Skeletal muscle tissue (tissue), 4 donors: ENCODE results near the gene ZBTB16. TPM values are rescaled to one million over a fixed set of nuclear protein-coding genes. Genes with fewer than 3 reads are reported as not detected.

Experiments
- H3K27ac ChIP-seq: one replicate; pipeline ENCODE4 v1.7.0; 2013; ENCODE audit warnings: mild to moderate bottlenecking, low read depth, low read length, inconsistent platforms
- H3K27me3 ChIP-seq, 3 donors: one replicate each; pipeline ENCODE4 v1.7.0; 2013; ENCODE audit warnings: low read length in 3 of 3; ENCODE audit not compliant: control insufficient read depth in 3 of 3, insufficient read depth in 3 of 3
- H3K36me3 ChIP-seq, 3 donors: one replicate each; pipeline ENCODE4 v1.7.0; 2013; ENCODE audit warnings: low read length in 3 of 3; ENCODE audit not compliant: control insufficient read depth in 3 of 3, insufficient read depth in 3 of 3
- H3K4me1 ChIP-seq, 3 donors: one replicate each; pipeline ENCODE4 v1.7.0; 2013; ENCODE audit warnings: low read length in 3 of 3, mild to moderate bottlenecking in 3 of 3; ENCODE audit not compliant: control insufficient read depth in 3 of 3, insufficient read depth in 3 of 3
- H3K4me3 ChIP-seq, 3 donors: one replicate each; pipeline ENCODE4 v1.7.0; 2013; ENCODE audit warnings: low read length in 3 of 3
- H3K9ac ChIP-seq, 3 donors: one replicate each; pipeline ENCODE4 v1.7.0; 2013; ENCODE audit warnings: low read length in 3 of 3, mild to moderate bottlenecking in 3 of 3, moderate library complexity in 2 of 3, low read depth in 1 of 3
- H3K9me3 ChIP-seq, 3 donors: one replicate each; pipeline ENCODE4 v1.7.0; 2013; ENCODE audit warnings: low read length in 3 of 3; ENCODE audit not compliant: control insufficient read depth in 3 of 3
- total RNA-seq: library from RNA; depleted of rRNA; stranded (reverse); fragments of >200 nt; gene quantifications from one replicate; pipeline ENCODE4 v1.2.3, GENCODE V29; 2014
- donor health status: Osteomylitis.

ZBTB16 gene
- total RNA-seq, 1 donor from 2014 or later, result 6.8 TPM

DNA sequence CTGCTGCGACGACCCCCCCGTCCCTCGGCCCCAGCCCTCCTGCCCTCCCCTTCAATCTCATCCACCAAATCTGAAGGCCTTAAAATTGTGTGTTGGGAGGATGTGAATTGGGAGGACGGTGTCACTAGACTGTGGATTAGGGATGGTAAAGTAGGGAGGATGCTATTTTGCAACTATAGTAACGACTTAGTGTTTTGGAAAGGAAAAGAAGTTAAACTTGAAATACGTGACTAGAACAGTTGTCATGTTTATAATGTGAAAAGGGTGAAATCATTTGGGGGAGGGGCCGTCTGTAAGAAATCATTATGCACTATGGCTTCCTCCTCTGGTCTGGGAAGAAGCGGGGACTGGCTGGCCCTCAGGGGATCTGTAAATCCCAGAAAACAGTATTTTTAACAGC, 193.3 kb downstream of the ZBTB16 start:
- peaks cover 30 to 43% (median 39%) of the 10 kb centered on the region in 3 donors for H3K36me3 ChIP-seq

DNA sequence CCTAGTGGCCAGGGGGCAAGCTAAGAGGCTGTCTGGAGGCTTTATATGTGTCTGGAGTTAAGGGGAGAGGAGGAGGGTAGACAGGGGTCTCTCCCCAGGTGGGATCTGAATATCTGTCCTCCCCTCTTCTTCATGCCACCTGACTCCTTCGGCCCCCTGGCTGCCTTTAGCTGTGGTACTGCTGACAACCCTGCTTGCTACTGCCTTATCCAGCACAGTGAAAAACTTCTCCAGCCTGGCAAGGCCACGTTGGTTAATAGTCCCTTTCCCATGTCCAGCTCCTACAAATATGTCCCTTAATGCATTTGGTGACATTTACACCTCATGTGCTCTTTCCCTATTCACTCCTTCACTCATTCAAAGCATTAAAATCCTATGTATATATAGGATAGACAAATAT, 194.3 kb downstream of the ZBTB16 start:
- Histone ChIP-seq H3K9me3 (no peaks in the 10 kb centered on the region), H3K9ac (peak overlapping the region in 1 of 3 donors; percentile 33), H3K27me3 (no peaks in the 10 kb centered on the region), H3K4me3 (no peak overlapping the region), H3K36me3 (peaks cover 22 to 36% (median 30%) of the 10 kb centered on the region in 3 donors), H3K27ac (peak overlapping the region; percentile 68), H3K4me1 (peaks cover 31 to 72% (median 55%) of the 10 kb centered on the region in 3 donors)

More for the DNA sequence above, 193.3 kb downstream of the ZBTB16 start:
- peak overlapping the region; percentile 68 for H3K27ac ChIP-seq
- no peak overlapping the region for H3K9ac ChIP-seq
- no peaks in the 10 kb centered on the region for H3K9me3 ChIP-seq
- no peak overlapping the region for H3K4me3 ChIP-seq
- peaks cover 21 to 68% (median 49%) of the 10 kb centered on the region in 3 donors for H3K4me1 ChIP-seq
- no peaks in the 10 kb centered on the region for H3K27me3 ChIP-seq

DNA sequence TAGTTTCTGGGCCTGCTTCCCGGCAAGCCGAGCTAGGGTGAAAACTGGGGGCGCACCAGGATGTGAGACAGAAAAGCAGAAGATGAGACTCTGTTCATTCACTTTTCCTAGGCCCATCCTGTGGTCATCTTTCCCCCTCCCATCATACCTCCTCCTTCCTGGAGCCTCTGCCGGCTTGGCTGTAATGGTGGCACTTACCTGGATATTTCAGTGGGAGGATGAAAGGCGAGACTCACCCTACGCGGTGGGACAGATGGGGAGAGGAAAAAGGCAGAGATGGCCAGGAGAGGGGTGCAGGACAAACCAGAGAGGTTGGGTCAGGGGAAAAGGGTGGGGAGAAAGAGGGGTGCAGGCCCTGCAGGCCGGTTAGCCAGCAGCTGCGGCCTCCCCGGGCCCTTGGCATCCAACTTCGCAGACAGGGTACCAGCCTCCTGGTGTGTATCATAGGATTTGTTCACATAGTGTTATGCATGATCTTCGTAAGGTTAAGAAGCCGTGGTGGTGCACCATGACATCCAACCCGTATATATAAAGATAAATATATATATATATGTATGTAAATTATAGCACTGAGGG, 195.1 kb downstream of the ZBTB16 start:
- Histone ChIP-seq H3K27me3 (no peaks in the 10 kb centered on the region), H3K4me1 (peaks cover 37 to 80% (median 64%) of the 10 kb centered on the region in 3 donors), H3K9me3 (no peaks in the 10 kb centered on the region), H3K9ac (peak overlapping the region in 1 of 3 donors; percentile 50), H3K4me3 (no peak overlapping the region), H3K27ac (no peak overlapping the region), H3K36me3 (peaks cover 22 to 36% (median 29%) of the 10 kb centered on the region in 3 donors)

DNA sequence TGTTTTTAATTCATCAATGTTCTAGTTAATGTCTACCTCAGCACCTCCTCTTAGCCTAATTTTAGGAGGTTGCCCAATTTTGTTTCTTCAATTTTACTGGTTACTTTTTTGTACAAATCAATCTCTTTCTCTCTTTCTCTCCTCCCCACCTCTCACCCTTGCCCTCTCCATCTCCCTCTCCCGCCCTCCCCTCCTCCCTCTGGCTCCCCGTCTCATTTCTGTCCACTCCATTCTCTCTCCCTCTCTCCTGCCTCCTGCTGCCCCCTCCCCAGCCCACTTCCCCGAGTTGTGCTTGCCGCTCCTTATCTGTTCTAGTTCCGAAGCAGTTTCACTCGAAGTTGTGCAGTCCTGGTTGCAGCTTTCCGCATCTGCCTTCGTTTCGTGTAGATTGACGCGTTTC, 195.8 kb downstream of the ZBTB16 start:
- H3K4me1 ChIP-seq, result peaks cover 40 to 81% (median 70%) of the 10 kb centered on the region in 3 donors
- no peak overlapping the region for H3K27ac ChIP-seq
- no peak overlapping the region for H3K4me3 ChIP-seq
- peaks cover 18 to 30% (median 26%) of the 10 kb centered on the region in 3 donors for H3K36me3 ChIP-seq
- no peaks in the 10 kb centered on the region for H3K27me3 ChIP-seq
- H3K9me3 ChIP-seq, result no peaks in the 10 kb centered on the region
- no peak overlapping the region for H3K9ac ChIP-seq

DNA sequence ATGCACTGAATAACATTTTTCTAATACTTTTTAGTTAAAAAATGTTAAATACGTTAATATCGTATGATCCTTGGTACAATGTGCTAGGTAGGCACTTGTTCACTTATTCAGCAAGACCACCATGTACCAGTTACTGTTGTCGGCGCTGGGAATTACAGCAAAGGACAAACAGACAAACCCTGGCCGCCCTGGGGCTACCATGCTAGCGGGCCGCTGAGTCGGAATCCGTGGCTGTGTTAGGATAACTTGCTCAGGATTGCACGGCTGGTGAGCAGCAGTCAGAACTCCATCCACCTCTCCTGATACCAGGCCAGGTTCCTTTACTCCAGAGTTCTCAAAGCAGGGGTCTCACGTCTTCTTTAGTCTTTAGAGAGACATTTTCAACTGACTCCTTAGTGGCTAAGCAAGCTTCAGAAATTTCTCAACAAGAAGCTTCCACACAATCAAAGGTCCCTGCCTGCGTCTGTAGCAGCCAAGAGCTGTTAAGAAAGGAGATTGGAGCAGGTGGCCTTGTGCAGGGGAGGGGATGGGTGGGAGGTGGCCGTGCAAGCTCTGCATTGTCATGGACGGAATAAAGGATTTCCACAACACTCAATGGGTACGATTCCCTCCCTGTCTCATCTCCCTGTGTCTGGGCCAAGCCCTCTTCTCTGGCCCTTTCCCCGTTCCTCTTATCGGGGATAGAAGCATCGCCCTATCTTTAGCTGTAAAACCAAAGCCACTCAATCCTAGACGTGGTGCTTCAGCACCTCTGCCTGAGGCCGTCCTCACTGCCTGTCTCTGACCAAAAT, 196.9 kb downstream of the ZBTB16 start:
- H3K4me1 ChIP-seq, result peaks cover 44 to 80% (median 71%) of the 10 kb centered on the region in 3 donors
- H3K27me3 ChIP-seq, result no peaks in the 10 kb centered on the region
- H3K9me3 ChIP-seq, result no peaks in the 10 kb centered on the region
- peak overlapping the region in 1 of 3 donors; percentile 29 for H3K4me3 ChIP-seq
- H3K27ac ChIP-seq, result peak overlapping the region; percentile 90
- H3K9ac ChIP-seq, result peak overlapping the region in 2 of 3 donors; percentile 66 to 85
- peaks cover 7 to 19% (median 16%) of the 10 kb centered on the region in 3 donors for H3K36me3 ChIP-seq

DNA sequence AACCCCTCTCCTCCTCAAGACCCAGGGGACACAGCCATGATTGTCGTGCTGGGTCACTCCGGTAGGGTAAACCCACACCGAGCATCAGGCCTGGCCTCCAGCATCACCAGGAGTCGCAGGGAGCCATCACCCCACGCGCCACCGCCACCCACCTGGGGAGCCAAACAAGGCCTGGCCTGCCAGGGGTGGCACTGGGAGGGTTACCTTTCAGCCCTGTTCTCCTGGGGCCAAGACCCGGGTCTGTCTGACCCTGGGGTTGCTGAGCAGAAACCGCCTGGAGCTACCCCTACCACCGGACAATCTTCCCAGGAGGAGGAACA, 197.4 kb downstream of the ZBTB16 start:
- H3K27ac ChIP-seq, result peak overlapping the region; percentile 90
- no peaks in the 10 kb centered on the region for H3K27me3 ChIP-seq
- H3K9ac ChIP-seq, result peak overlapping the region in 2 of 3 donors; percentile 66 to 85
- H3K9me3 ChIP-seq, result no peaks in the 10 kb centered on the region
- H3K4me3 ChIP-seq, result peak overlapping the region in 1 of 3 donors; percentile 29
- H3K36me3 ChIP-seq, result peaks cover 2 to 14% (median 11%) of the 10 kb centered on the region in 3 donors
- H3K4me1 ChIP-seq, result peaks cover 43 to 74% (median 66%) of the 10 kb centered on the region in 3 donors

DNA sequence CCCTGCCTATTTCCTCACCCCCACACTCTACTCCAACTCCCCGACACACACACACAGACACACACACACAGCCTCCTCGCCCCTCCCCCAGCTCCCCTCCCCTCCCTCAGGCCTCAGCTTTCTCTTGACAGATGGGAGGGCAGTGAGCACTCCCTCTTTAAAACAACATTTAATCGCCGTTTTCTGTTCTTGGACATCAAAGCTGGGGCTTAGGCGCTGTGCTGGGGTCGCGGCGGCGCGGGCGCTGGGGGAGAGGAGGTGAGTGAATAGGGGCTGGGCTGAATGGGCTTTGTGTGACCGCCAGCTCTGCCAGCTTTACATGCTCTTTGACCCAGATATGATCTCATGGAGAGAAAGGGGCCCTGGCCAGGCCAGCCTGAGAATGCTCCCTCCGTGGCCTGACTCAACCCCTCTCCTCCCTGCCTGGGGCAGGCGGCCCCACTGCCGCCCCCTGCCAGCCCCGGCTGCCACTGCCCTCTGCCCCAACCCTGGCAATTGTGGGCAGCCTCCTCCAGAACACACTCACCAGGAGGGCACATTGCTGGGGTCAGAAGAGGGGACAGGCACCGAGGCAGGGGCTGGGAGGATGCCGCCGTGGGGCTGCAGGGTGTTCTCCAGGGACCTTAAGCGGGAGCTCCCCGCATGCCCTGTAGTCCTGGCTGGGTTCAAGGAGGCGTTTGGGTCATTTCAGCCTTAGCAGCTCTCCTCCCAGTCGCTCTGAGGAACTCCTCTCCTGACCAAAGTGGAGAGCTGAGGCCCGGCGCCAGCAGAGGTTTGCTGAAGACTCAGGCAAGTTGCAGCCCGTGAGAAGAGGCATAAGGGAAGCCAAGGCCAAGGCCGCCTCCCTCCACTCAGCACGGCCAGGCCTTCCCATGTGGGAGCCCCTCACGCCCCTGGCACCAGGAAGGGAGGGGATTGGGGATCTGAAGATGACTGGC, 198.4 kb downstream of the ZBTB16 start:
- Histone ChIP-seq H3K36me3 (peaks cover 2 to 8% (median 6%) of the 10 kb centered on the region in 3 donors), H3K4me1 (peaks cover 38 to 70% (median 68%) of the 10 kb centered on the region in 3 donors), H3K27ac (peak overlapping the region; percentile 90), H3K27me3 (no peaks in the 10 kb centered on the region), H3K9ac (peak overlapping the region; percentile 65 to 85 (median 66)), H3K4me3 (peak overlapping the region in 2 of 3 donors; percentile 1 to 63), H3K9me3 (no peaks in the 10 kb centered on the region)

DNA sequence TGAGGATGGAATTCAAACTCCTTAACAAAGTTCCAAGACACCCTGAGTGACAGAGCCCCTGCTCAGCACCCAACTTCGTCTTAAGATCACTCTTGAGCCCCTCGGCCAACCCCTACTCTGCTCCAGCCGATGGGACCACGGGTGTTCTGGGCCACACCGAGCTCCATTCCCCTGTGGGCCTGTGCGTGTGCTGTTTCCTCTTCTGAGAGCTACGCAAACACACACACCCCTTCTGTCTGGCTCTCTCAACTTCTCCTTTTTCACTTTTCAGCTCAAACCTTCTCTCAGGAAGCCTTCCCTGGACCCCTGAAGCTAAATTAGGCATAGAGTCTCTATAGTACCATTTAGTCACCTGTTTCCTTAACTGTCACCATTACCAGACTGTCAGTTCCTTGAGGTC, 199.2 kb downstream of the ZBTB16 start:
- Histone ChIP-seq H3K9me3 (no peaks in the 10 kb centered on the region), H3K27me3 (no peaks in the 10 kb centered on the region), H3K9ac (peak overlapping the region; percentile 65 to 85 (median 66)), H3K27ac (peak overlapping the region; percentile 90), H3K36me3 (peaks cover 0 to 2% (median 1%) of the 10 kb centered on the region in 3 donors), H3K4me1 (peaks cover 38 to 63% (median 62%) of the 10 kb centered on the region in 3 donors), H3K4me3 (peak overlapping the region in 2 of 3 donors; percentile 0 to 1)

DNA sequence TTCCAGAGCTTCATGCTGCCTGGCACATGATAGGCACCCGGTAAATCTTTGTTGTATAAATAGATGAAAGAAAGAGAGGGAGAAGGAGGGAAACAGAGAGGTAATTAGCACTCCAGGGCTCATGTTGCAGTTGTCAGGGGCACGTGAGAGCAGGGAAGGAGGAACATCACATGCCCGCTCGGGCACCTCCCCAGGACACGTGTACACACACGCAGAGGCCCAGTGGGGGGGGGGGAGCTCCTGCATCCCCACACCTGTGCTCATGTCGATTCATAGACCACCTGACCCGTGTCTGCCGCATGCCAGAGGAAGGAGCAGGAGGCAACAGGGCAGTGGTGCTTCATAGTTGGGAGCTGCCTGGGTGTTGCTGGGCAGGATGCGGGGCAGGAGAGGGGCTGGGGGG, 199.6 kb downstream of the ZBTB16 start:
- H3K27ac ChIP-seq, result peak overlapping the region; percentile 90
- H3K27me3 ChIP-seq, result no peaks in the 10 kb centered on the region
- no peaks in the 10 kb centered on the region for H3K36me3 ChIP-seq
- peaks cover 38 to 61% (median 60%) of the 10 kb centered on the region in 3 donors for H3K4me1 ChIP-seq
- H3K9me3 ChIP-seq, result no peaks in the 10 kb centered on the region
- no peak overlapping the region for H3K4me3 ChIP-seq
- H3K9ac ChIP-seq, result peak overlapping the region in 2 of 3 donors; percentile 66 to 85
